GM23338 (cell line): ENCODE results near the gene GMEB2. TPM values are rescaled to one million over a fixed set of nuclear protein-coding genes. Genes with fewer than 3 reads are reported as not detected.

Source experiments
- ATAC-seq: fragments of 200-7000 bp; cut with Tn5 transposase; 3 replicates; pipeline ENCODE4 v1.9.1; 2020
- DNase-seq: peaks from one replicate; pipeline ENCODE4 v3.0.0-alpha.2; 2015; ENCODE audit warnings: low spot score
- H2AFZ ChIP-seq: fragments of 200-600 bp; sonication (generic); 2 replicates; pipeline ENCODE4 v1.8.0; 2016; ENCODE audit warnings: antibody characterized with exemption, mild to moderate bottlenecking, moderate library complexity
- H3F3A ChIP-seq: fragments of 200-600 bp; sonication (generic); replicated peaks from 2 replicates; pipeline ENCODE4 v1.8.0; 2017; ENCODE audit warnings: antibody characterized with exemption, mixed run types, low read depth
- H3K27ac ChIP-seq: fragments of 200-600 bp; sonication (generic); 2 replicates; pipeline ENCODE4 v1.6.1; 2016; ENCODE audit warnings: low read depth
- H3K27me3 ChIP-seq: fragments of 200-600 bp; sonication (generic); 2 replicates; pipeline ENCODE4 v1.8.0; 2016; ENCODE audit warnings: mild to moderate bottlenecking, mixed run types, moderate library complexity; ENCODE audit not compliant: insufficient read depth
- H3K36me3 ChIP-seq: fragments of 200-600 bp; sonication (generic); 2 replicates; pipeline ENCODE4 v1.8.0; 2016; ENCODE audit warnings: mild to moderate bottlenecking; ENCODE audit not compliant: insufficient read depth
- H3K4me1 ChIP-seq: fragments of 200-600 bp; sonication (generic); 2 replicates; pipeline ENCODE4 v1.8.0; 2016; ENCODE audit warnings: mild to moderate bottlenecking, moderate library complexity; ENCODE audit not compliant: insufficient read depth
- H3K4me2 ChIP-seq: fragments of 200-600 bp; sonication (generic); 2 replicates; pipeline ENCODE4 v1.7.1; 2017; ENCODE audit warnings: mixed run types
- H3K4me3 ChIP-seq: fragments of 200-600 bp; sonication (generic); 2 replicates; pipeline ENCODE4 v1.6.1; 2016; ENCODE audit warnings: mixed run types
- H3K79me2 ChIP-seq: fragments of 200-600 bp; sonication (generic); replicated peaks from 2 replicates; pipeline ENCODE4 v1.8.0; 2017; ENCODE audit warnings: mild to moderate bottlenecking; ENCODE audit not compliant: insufficient read depth
- H3K9me2 ChIP-seq: fragments of 200-600 bp; sonication (generic); 2 replicates; pipeline ENCODE4 v1.8.0; 2017; ENCODE audit not compliant: insufficient read depth
- H4K20me1 ChIP-seq: fragments of 200-600 bp; sonication (generic); replicated peaks from 2 replicates; pipeline ENCODE4 v1.8.0; 2017; ENCODE audit warnings: mild to moderate bottlenecking; ENCODE audit not compliant: insufficient read depth
- H3K27ac Mint-ChIP-seq: 2 replicates; pipeline ENCODE4 v1.8.0; 2020; ENCODE audit warnings: inconsistent platforms, mild to moderate bottlenecking, moderate library complexity, mixed read lengths
- H3K27me3 Mint-ChIP-seq: 3 replicates; pipeline ENCODE4 v1.8.0; 2022; ENCODE audit warnings: low read depth, mild to moderate bottlenecking, moderate library complexity, mixed read lengths, inconsistent platforms; ENCODE audit not compliant: insufficient read depth, poor library complexity
- H3K36me3 Mint-ChIP-seq: 3 replicates; pipeline ENCODE4 v1.8.0; 2021; ENCODE audit warnings: low read depth, mild to moderate bottlenecking, inconsistent platforms, moderate library complexity, mixed read lengths
- H3K4me1 Mint-ChIP-seq: 3 replicates; pipeline ENCODE4 v1.8.0; 2020; ENCODE audit warnings: mild to moderate bottlenecking, inconsistent platforms, mixed read lengths
- H3K4me3 Mint-ChIP-seq: 3 replicates; pipeline ENCODE4 v1.8.0; 2021; ENCODE audit warnings: moderate library complexity, mild to moderate bottlenecking, inconsistent platforms, mixed read lengths
- H3K9me3 Mint-ChIP-seq: 3 replicates; pipeline ENCODE4 v1.8.0; 2020; ENCODE audit warnings: moderate library complexity, mild to moderate bottlenecking, inconsistent platforms, mixed read lengths
- CREB1 ChIP-seq: fragments of 250-450 bp; sonication (Bioruptor Pico); IDR thresholded peaks from 2 replicates; pipeline ENCODE4 v1.5.0; 2020; ENCODE audit warnings: low read depth, mild to moderate bottlenecking, moderate library complexity
- CTCF ChIP-seq, 2 experiments: fragments of 200-600 bp in 1 of 2; sonication (generic) in 1 of 2; conservative IDR thresholded peaks; 2 replicates each; pipeline versions ENCODE4 v1.5.1 to v1.6.1; 2016 to 2017; ENCODE audit warnings: antibody characterized with exemption in 2 of 2, low read depth in 2 of 2, mild to moderate bottlenecking in 2 of 2, moderate library complexity in 1 of 2
- EZH2 ChIP-seq: fragments of 200-600 bp; sonication (generic); IDR thresholded peaks from one replicate; pipeline ENCODE4 v1.8.0; 2017; ENCODE audit warnings: antibody characterized with exemption, mild to moderate bottlenecking, low read depth; ENCODE audit not compliant: unreplicated experiment
- EZH2phosphoT487 ChIP-seq: fragments of 200-600 bp; sonication (generic); IDR thresholded peaks from one replicate; pipeline ENCODE4 v1.8.1; 2018; ENCODE audit warnings: antibody characterized with exemption; ENCODE audit not compliant: unreplicated experiment
- JUNB ChIP-seq: IDR thresholded peaks from one replicate; pipeline ENCODE4 v1.6.1; 2016; ENCODE audit warnings: antibody characterized with exemption; ENCODE audit not compliant: unreplicated experiment
- ZNF114 ChIP-seq: fragments of 250-450 bp; sonication (Bioruptor Pico); IDR thresholded peaks from 2 replicates; pipeline ENCODE4 v1.5.0; 2020; ENCODE audit warnings: mild to moderate bottlenecking, moderate library complexity
- ZNF462 ChIP-seq: fragments of 250-450 bp; sonication (Bioruptor Pico); IDR thresholded peaks from 2 replicates; pipeline ENCODE4 v1.5.0; 2020; ENCODE audit warnings: mild to moderate bottlenecking, moderate library complexity
- polyA plus RNA-seq: library from polyadenylated mRNA; unstranded; fragments of >200 nt; fragmentation: Nextera tagmentation; extraction: Ambion mirVana; gene quantifications from 2 replicates; pipeline ENCODE4 v1.2.1, GENCODE V29; 2016
- total RNA-seq: library from RNA; depleted of rRNA; stranded (reverse); fragments of >200 nt; shearing (Covaris generic); gene quantifications from 2 replicates; pipeline ENCODE4 v1.2.3, GENCODE V29; 2014

GMEB2 gene
- total and polyA plus RNA-seq, 2 experiments from 2014 or later, result 4.4 to 20.6 TPM

GRCh38 chr20:63547725-63548480 is 79.0 kb downstream of the GMEB2 start, which contains the start of gene SRMS:
Gene SRMS (minus strand): TSS chr20:63547749. CDS start chr20:63547463, 286 bp downstream.
- Histone ChIP-seq H2AFZ (peak within 1 kb of the TSS; percentile 74; the same call in 1 of the 2 replicates), H3K4me1 (peaks cover 10% of the 10 kb centered on the region; the same call in 1 of the 2 replicates), H3K9me2 (no peaks in the 10 kb centered on the region), H3K27me3 (no peaks in the 10 kb centered on the region), H3K4me2 (0 out of 2 replicates have a peak within 1 kb of the TSS, but pooled peaks have one; percentile 32), H3K79me2 (no peaks in the 10 kb centered on the region), H4K20me1 (no peaks in the 10 kb centered on the region), H3K4me3 (no peak within 1 kb of the TSS), H3F3A (peaks cover 7% of the 10 kb centered on the region; the same call in 1 of the 2 replicates), H3K36me3 (no peaks in the 10 kb centered on the region), H3K27ac (no peak within 1 kb of the TSS)
- Mint-ChIP-seq H3K4me3 (no peak within 1 kb of the TSS), H3K27me3 (peaks cover 14% of the 10 kb centered on the region), H3K27ac (no peak within 1 kb of the TSS), H3K36me3 (peaks cover 4% of the 10 kb centered on the region; the same call in 1 of the 3 replicates), H3K9me3 (no peaks in the 10 kb centered on the region; the same call in 2 of the 3 replicates), H3K4me1 (peaks cover 25% of the 10 kb centered on the region)
- TF ChIP-seq JUNB (no peak), EZH2phosphoT487 (no peak), CTCF (conservative IDR thresholded peaks at IDR 0.05; ENCODE audit: low read depth in 2 of 2) (peak in 1 of 2 experiments; percentile 30; a peak in 1 of 4 replicates), ZNF114 (CRISPR knock-in tag) (no peak), EZH2 (no peak), CREB1 (CRISPR knock-in tag) (no peak), ZNF462 (no peak)
- DNase-seq, result peak; percentile 70
- ATAC-seq, result peak; percentile 71
